Heart right ventricle (tissue), 16 donors: ENCODE measurements around the gene CCDC69. TPM values are rescaled to one million over a fixed set of nuclear protein-coding genes. Genes with fewer than 3 reads are reported as not detected.

ENCODE experiments used
- ATAC-seq, 8 donors: fragments of 200-7000 bp; cut with Tn5 transposase; one replicate each; pipeline ENCODE4 v1.9.1; 2020; ENCODE audit warnings: mild to moderate bottlenecking in 8 of 8, moderate library complexity in 8 of 8, moderate number of reproducible peaks in 1 of 8
- DNase-seq, 2 donors: peaks; one replicate each; pipeline ENCODE4 v3.0.0-alpha.2; 2020
- H3K27ac ChIP-seq, 10 donors: fragments of 200-600 bp; sonication (generic) in 2 of 10; one replicate each; pipeline versions ENCODE4 v1.5.0 to v1.8.0; 2020 to 2022; ENCODE audit warnings: mild to moderate bottlenecking in 3 of 10
- H3K27me3 ChIP-seq, 7 donors: fragments of 200-600 bp; one replicate each; pipeline ENCODE4 v1.8.0; 2021 to 2022; ENCODE audit warnings: mild to moderate bottlenecking in 2 of 7
- H3K36me3 ChIP-seq, 9 donors: fragments of 200-600 bp; sonication (generic) in 1 of 9; one replicate each; pipeline versions ENCODE4 v1.5.0 to v1.8.0; 2020 to 2022; ENCODE audit warnings: mild to moderate bottlenecking in 2 of 9
- H3K4me1 ChIP-seq, 9 donors: fragments of 200-600 bp; sonication (generic) in 1 of 9; one replicate each; pipeline versions ENCODE4 v1.5.0 to v1.8.0; 2020 to 2022; ENCODE audit warnings: mild to moderate bottlenecking in 4 of 9
- H3K4me3 ChIP-seq, 10 donors: fragments of 200-600 bp; sonication (generic) in 2 of 10; one replicate each; pipeline versions ENCODE4 v1.5.0 to v1.8.0; 2020 to 2022; ENCODE audit warnings: mild to moderate bottlenecking in 7 of 10, moderate library complexity in 2 of 10
- H3K9me3 ChIP-seq, 11 donors: fragments of 200-600 bp in 10 of 11; sonication (generic) in 2 of 11; one replicate each; pipeline versions ENCODE4 v1.5.0 to v1.8.0; 2013 to 2022; ENCODE audit warnings: mild to moderate bottlenecking in 2 of 11, control low read depth in 1 of 11, moderate library complexity in 1 of 11
- CTCF ChIP-seq, 9 donors: fragments of 200-600 bp; sonication (generic) in 2 of 9; IDR thresholded peaks; one replicate each; pipeline versions ENCODE4 v1.5.0 to v1.8.0; 2021 to 2022; ENCODE audit warnings: antibody characterized with exemption in 9 of 9, mild to moderate bottlenecking in 5 of 9, moderate library complexity in 1 of 9
- WGBS, 2 donors: extraction: QIAGEN DNeasy Blood & Tissue Kit; methylation state at CpG; one replicate each; pipeline ENCODE4 v1.1.7; 2013; ENCODE audit warnings: inconsistent platforms in 1 of 2; 5-methylcytosine and 5-hydroxymethylcytosine counted together
- intact Hi-C, 10 donors: fragments of 100-400 bp; cut with DNase I; formaldehyde crosslinking; loops; one replicate each; pipeline versions ENCODE4 v1.11.1 to v1.14.2; 2022
- polyA plus RNA-seq, 2 donors: library from polyadenylated mRNA; stranded (reverse); fragments of 200-250 nt; gene quantifications; one replicate each; pipeline ENCODE4 v1.2.3, GENCODE V29; 2013
- total RNA-seq, 10 donors: library from RNA; stranded (reverse); fragmentation: NEBNext Ultra II Directional in 3 of 10; extraction: Animal tissue kit (Norgen Biotek cat#: 25700) in 3 of 10; gene quantifications; one replicate each; pipeline versions ENCODE4 v1.2.1 to v1.2.4, GENCODE V29; 2021 to 2023
- donor health status: Arrhythmogenic right ventricular cardiomyopathy.
- donor health status: ischemic (EF 13 %, LVEDD 7.1; RV severe dilation, severe dysfunction).
- donor health status: healthy with polysubstance abuse.
- donor health status: DM: no; HTN: yes; CAD: no.
- donor health status: DM: no; HTN: no; CAD: no.
- donor health status: ischemic (EF 25% LVEDD 6.9; RV normal size, moderate dysfunction).
- donor health status: ischemic (EF 25% LVEDD 5.7; RV mildly dilated, moderate dysfunction).
- donor health status: healthy.
- donor health status: DM: yes; HTN: yes; CAD: no.
- donor health status: Ischemic cardiomyopathy.
- donor health status: ischemic (EF 35%, LVEDD 5.7; RV mildly dilated, moderate dysfunction).
- donor health status: nonischemic (EF 11% LVEDD 7.7; RV severe dilation, severe dysfunction).
- donor health status: DM: yes; HTN: yes; CAD: no.
- donor health status: PGD.
- donor health status: ischemic (EF 29% LVEDD 5.4; RV normal size, mild dysfunction).
- donor health status: nonischemic (EF 23%, LVEDD 6.1; RV moderate dilation, normal function).

The CCDC69 gene
- total and polyA plus RNA-seq, 12 donors: 50.8 to 191 (median 104) TPM

DNA sequence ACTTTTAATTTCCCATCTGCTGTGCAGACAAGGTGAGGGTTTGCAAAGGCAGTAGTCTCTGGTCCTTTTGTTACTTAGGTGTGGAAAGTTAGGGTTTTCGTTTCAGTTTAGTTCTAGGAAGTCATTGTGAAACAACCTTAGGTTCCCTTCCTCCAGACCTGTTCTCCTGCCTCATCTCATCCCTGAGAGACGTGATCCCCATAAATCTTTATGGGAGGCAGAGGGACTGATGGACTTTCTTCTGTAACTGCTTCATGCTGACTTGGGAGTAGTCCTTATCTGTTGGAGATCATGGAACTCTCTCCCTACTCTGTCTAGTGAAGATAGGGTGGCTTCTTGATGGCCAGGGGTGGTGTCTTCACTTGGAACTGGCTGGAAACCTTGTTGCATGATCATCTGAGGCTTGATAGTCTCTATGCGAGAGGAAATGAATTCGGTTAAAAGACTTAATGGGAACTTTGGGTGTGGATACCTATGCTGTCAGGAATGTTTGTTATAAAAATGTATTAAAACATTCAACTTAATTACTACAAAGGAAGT is 21.9 kb upstream of the CCDC69 start:
- H3K36me3 ChIP-seq: no peaks in the 10 kb centered on the region
- peaks cover 0 to 12% (median 0%) of the 10 kb centered on the region in 9 donors for H3K4me1 ChIP-seq
- DNase-seq (no peak), ATAC-seq (no peak)
- no peak overlapping the region for H3K27ac ChIP-seq
- H3K4me3 ChIP-seq: no peak overlapping the region
- intact Hi-C loops: loop anchor here in 1 of 10 donors (10.0 kb wide), 1 partner anchor 101 kb away; no protein-coding TSS in a partner anchor
- H3K9me3 ChIP-seq: no peaks in the 10 kb centered on the region
- no peaks in the 10 kb centered on the region for H3K27me3 ChIP-seq
- 75 to 88% methylated on average over 4 of the region's 4 CpGs for WGBS, 2 donors
- no peak for TF ChIP-seq CTCF (IDR thresholded peaks at IDR 0.05)

DNA sequence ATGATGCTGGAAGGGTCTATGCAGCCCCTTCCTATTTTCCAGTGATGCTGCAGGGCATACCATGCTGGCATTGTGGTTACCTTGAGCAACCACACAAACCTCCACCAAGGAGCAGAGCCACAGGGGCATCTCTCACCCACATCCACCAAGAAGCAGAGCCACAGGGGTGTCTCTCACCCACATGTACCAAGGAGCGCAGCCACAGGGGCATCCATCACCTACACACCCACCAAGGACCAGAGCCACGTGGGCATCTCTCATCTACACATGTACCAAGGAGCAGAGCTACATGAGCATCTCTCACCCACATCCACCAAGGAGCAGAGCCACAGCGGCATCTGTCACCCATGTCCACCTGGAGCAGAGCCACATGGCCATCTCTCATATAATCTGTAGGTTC is 20.3 kb upstream of the CCDC69 start:
- TF ChIP-seq CTCF (IDR thresholded peaks at IDR 0.05): no peak
- Histone ChIP-seq H3K9me3 (no peaks in the 10 kb centered on the region), H3K4me1 (peaks cover 0 to 16% (median 4%) of the 10 kb centered on the region in 9 donors), H3K27me3 (no peaks in the 10 kb centered on the region), H3K36me3 (no peaks in the 10 kb centered on the region), H3K27ac (no peak overlapping the region), H3K4me3 (no peak overlapping the region)
- no peak for DNase-seq
- WGBS, 2 donors: 88 to 92% methylated on average over 3 of the region's 3 CpGs
- intact Hi-C loops: loop anchor here in 3 of 10 donors (5.0 to 10.0 kb wide), 3 partner anchors 99 to 187 kb away; no protein-coding TSS in a partner anchor
- no peak for ATAC-seq

- peaks cover 0 to 22% (median 10%) of the 10 kb centered on the region in 9 donors for H3K4me1 ChIP-seq
- H3K27me3 ChIP-seq: no peaks in the 10 kb centered on the region
- no peaks in the 10 kb centered on the region for H3K9me3 ChIP-seq
- ATAC-seq (no peak), DNase-seq (no peak)
- H3K36me3 ChIP-seq: no peaks in the 10 kb centered on the region
- H3K4me3 ChIP-seq: no peak overlapping the region
- 92 to 94% methylated on average over 4 of the region's 4 CpGs for WGBS, 2 donors
- no peak for TF ChIP-seq CTCF (IDR thresholded peaks at IDR 0.05)
- no peak overlapping the region for H3K27ac ChIP-seq
- intact Hi-C loops: loop anchor here in 3 of 10 donors (5.0 to 10.0 kb wide), 3 partner anchors 99 to 186 kb away; no protein-coding TSS in a partner anchor
These were observed 19.7 kb upstream of the CCDC69 start for GRCh38 chr5:151243564-151243963.

DNA sequence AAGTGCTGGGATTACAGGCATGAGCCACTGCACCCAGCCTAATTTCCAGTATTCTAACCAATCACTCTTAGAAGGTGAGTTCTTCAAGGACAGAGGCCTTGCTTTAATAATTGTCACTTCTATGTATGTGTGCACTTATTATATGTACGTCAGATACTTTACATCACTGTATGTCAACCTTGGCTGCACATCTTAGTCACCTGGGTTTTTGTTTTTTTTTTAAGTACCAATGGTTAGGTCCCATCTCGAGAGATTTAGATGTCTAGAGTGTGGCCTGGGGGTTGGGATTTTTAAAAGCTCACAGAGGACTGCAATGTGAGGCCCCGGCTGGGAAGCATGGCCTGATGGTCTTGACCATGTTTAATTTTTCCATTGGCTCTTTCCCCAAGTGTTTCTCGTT is 19.2 kb upstream of the CCDC69 start:
- TF ChIP-seq CTCF (IDR thresholded peaks at IDR 0.05): no peak
- Histone ChIP-seq H3K27ac (no peak overlapping the region), H3K4me3 (no peak overlapping the region), H3K4me1 (peaks cover 0 to 27% (median 12%) of the 10 kb centered on the region in 9 donors), H3K9me3 (no peaks in the 10 kb centered on the region), H3K27me3 (no peaks in the 10 kb centered on the region), H3K36me3 (no peaks in the 10 kb centered on the region)
- DNase-seq: no peak
- 88 to 90% methylated on average over 4 of the region's 4 CpGs for WGBS, 2 donors
- ATAC-seq: no peak
- intact Hi-C loops: loop anchor here in 3 of 10 donors (5.0 to 10.0 kb wide), 3 partner anchors 98 to 186 kb away; no protein-coding TSS in a partner anchor
